Osteoblast (primary cell): ENCODE data around the gene CRADD. TPM values are rescaled to one million over a fixed set of nuclear protein-coding genes. Genes with fewer than 3 reads are reported as not detected.

Source experiments
- DNase-seq: peaks from one replicate; pipeline ENCODE4 v3.0.0; 2011; ENCODE audit warnings: low spot score, mixed read lengths; ENCODE audit not compliant: insufficient read length; ENCODE audit errors: missing footprints
- H2AFZ ChIP-seq: 2 replicates; pipeline ENCODE4 v1.6.0; 2011; ENCODE audit warnings: mild to moderate bottlenecking, low read length
- H3K27ac ChIP-seq: 2 replicates; pipeline ENCODE4 v1.5.1; 2011; ENCODE audit warnings: mild to moderate bottlenecking, low read depth, low read length, moderate library complexity
- H3K27me3 ChIP-seq: 2 replicates; pipeline ENCODE4 v1.6.0; 2012; ENCODE audit warnings: mild to moderate bottlenecking, control low read depth, inconsistent platforms, low read length, moderate library complexity; ENCODE audit not compliant: insufficient read depth
- H3K36me3 ChIP-seq: 2 replicates; pipeline ENCODE4 v1.5.1; 2011; ENCODE audit warnings: mild to moderate bottlenecking, low read length, control low read depth, moderate library complexity; ENCODE audit not compliant: insufficient read depth
- H3K4me1 ChIP-seq: 2 replicates; pipeline ENCODE4 v1.5.1; 2011; ENCODE audit warnings: mild to moderate bottlenecking, low read length, control low read depth, moderate library complexity; ENCODE audit not compliant: insufficient read depth
- H3K4me2 ChIP-seq: 2 replicates; pipeline ENCODE4 v1.6.0; 2011; ENCODE audit warnings: mild to moderate bottlenecking, low read length; ENCODE audit not compliant: insufficient read depth
- H3K4me3 ChIP-seq: fragments of 200-600 bp; sonication (generic); 3 replicates; pipeline ENCODE4 v1.5.1; 2012; ENCODE audit warnings: mild to moderate bottlenecking, low read length, inconsistent platforms; ENCODE audit not compliant: insufficient read depth
- H3K79me2 ChIP-seq: 2 replicates; pipeline ENCODE4 v1.6.0; 2012; ENCODE audit warnings: mild to moderate bottlenecking, low read length, control low read depth, inconsistent platforms; ENCODE audit not compliant: insufficient read depth
- H3K9me3 ChIP-seq: 2 replicates; pipeline ENCODE4 v1.5.1; 2011; ENCODE audit warnings: low read depth, low read length, control low read depth
- H4K20me1 ChIP-seq: 2 replicates; pipeline ENCODE4 v1.6.0; 2012; ENCODE audit warnings: mild to moderate bottlenecking, low read length, control low read depth; ENCODE audit not compliant: insufficient read depth
- total RNA-seq: library from RNA; depleted of rRNA; stranded (reverse); fragments of >200 nt; gene quantifications from 2 replicates; pipeline ENCODE4 v1.2.3, GENCODE V29; 2012
- TF ChIP-seq, protein P1 (sequence below): IDR thresholded peaks from 2 replicates; pipeline ENCODE4 v1.5.1; 2011; ENCODE audit warnings: mild to moderate bottlenecking, low read depth, low read length, moderate library complexity; ENCODE audit errors: extremely low read depth

CRADD gene
- total RNA-seq, 1 donor = 15.6 TPM

DNA sequence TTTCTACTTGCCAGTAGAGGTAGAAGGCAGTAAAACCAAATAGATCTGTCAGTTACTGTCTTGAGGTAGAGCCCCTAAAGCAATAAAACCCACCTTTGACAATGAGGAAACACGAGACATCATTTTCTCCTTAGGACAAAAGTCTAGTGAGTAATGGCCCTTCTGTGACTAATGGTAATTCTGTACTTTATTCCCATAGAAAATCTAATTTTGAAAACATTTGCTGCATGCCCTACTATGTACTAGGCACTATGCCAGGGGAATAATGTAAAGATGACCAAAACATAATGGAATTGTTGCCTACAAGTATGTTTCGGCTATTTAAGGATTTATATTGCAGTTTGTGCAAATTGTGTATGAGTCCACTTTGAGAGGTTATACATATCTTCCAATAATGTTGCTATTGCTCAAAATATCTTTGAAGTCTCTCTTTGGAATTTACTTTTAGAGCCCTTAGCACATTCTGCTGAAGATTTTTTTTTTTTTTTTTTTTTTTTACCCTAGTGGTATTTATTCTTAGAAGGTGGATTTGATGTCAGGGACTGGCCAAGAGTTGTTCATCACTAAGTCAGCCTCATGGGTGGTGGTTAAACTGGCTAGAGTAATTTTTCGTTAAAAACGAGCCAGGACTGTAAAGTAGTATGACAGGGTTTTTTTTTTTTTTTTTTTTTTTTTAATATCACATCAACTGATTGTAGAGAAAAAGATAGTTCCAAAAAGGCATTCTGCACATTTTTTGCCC, 109.7 kb downstream of the CRADD start:
- TF ChIP-seq, protein P1, sequence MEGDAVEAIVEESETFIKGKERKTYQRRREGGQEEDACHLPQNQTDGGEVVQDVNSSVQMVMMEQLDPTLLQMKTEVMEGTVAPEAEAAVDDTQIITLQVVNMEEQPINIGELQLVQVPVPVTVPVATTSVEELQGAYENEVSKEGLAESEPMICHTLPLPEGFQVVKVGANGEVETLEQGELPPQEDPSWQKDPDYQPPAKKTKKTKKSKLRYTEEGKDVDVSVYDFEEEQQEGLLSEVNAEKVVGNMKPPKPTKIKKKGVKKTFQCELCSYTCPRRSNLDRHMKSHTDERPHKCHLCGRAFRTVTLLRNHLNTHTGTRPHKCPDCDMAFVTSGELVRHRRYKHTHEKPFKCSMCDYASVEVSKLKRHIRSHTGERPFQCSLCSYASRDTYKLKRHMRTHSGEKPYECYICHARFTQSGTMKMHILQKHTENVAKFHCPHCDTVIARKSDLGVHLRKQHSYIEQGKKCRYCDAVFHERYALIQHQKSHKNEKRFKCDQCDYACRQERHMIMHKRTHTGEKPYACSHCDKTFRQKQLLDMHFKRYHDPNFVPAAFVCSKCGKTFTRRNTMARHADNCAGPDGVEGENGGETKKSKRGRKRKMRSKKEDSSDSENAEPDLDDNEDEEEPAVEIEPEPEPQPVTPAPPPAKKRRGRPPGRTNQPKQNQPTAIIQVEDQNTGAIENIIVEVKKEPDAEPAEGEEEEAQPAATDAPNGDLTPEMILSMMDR = no peak
- Histone ChIP-seq H4K20me1 (no peaks in the 10 kb centered on the region), H3K27me3 (no peaks in the 10 kb centered on the region), H3K9me3 (no peaks in the 10 kb centered on the region), H3K4me3 (no peak overlapping the region), H3K4me2 (peak overlapping the region; percentile 9), H3K36me3 (no peaks in the 10 kb centered on the region), H3K4me1 (peaks cover 71% of the 10 kb centered on the region), H2AFZ (no peak overlapping the region), H3K27ac (peak overlapping the region; percentile 98), H3K79me2 (peaks cover 17% of the 10 kb centered on the region)
- no peak for DNase-seq

GRCh38 chr12:93788853-93789252, 111.7 kb downstream of the CRADD start:
- Histone ChIP-seq H3K4me2 (no peak overlapping the region), H2AFZ (no peak overlapping the region), H3K9me3 (no peaks in the 10 kb centered on the region), H3K27ac (peak overlapping the region; percentile 98), H4K20me1 (no peaks in the 10 kb centered on the region), H3K27me3 (no peaks in the 10 kb centered on the region), H3K4me1 (peaks cover 68% of the 10 kb centered on the region), H3K79me2 (peaks cover 17% of the 10 kb centered on the region), H3K36me3 (no peaks in the 10 kb centered on the region), H3K4me3 (no peak overlapping the region)
- TF ChIP-seq, protein P1 = no peak
- DNase-seq = no peak

DNA sequence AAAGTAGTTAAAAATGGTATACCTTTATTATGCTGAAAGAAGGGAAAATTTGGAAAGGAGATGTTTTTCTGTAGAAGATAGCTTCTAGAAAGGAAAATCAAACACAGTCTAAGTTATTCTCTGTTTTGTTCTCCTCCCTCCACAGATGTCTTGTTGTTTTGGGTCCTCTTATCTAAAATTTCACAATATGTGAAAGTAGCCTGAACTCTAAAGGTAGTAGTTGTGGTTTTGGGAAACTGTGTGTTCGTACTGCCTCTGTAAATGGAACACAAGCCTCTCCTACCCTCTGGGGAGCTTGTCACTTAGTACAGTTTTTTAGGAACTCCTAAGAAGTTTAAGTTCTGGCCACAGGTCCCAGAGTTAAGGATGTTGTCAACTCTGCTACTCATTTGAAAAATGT, 112.6 kb downstream of the CRADD start:
- H3K36me3 ChIP-seq = no peaks in the 10 kb centered on the region
- H3K9me3 ChIP-seq = no peaks in the 10 kb centered on the region
- H3K27ac ChIP-seq = peak overlapping the region; percentile 98
- peaks cover 21% of the 10 kb centered on the region for H3K79me2 ChIP-seq
- peak overlapping the region; percentile 29 for H2AFZ ChIP-seq
- DNase-seq = no peak
- H3K4me3 ChIP-seq = no peak overlapping the region
- peak overlapping the region; percentile 40 for H3K4me2 ChIP-seq
- H3K4me1 ChIP-seq = peaks cover 63% of the 10 kb centered on the region
- TF ChIP-seq, protein P1 = no peak
- no peaks in the 10 kb centered on the region for H3K27me3 ChIP-seq
- no peaks in the 10 kb centered on the region for H4K20me1 ChIP-seq

DNA sequence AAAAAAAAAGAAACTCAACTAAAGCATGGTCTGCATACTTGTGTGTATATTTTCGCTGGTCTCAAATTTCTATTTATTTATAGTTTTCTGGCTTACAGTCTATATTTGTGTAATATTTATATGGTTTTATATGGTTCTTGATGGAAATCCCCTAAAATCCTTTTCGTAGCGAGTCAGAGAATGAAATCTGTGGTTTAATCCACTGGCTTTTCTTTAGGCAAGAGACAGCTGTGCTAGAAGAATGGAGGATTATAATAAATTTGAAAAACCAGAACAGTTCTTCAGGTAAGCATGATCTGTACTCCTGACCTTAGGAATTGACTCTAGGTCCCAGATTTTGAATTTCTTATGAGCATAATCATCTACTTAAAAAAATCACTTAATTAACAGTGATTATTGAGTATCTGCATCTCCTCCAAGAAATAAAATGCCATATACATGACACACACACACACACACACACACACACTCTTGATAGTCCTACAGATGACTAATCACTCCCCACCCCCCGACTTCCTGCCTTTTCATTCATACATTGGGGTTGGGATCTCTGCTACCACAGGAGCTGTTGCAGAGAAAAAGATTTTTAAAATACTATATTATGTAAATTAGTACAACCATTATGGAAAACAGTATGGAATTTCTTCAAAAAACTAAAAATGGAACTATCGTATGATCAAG, 113.4 kb downstream of the CRADD start:
- H3K79me2 ChIP-seq = peaks cover 21% of the 10 kb centered on the region
- peaks cover 56% of the 10 kb centered on the region for H3K4me1 ChIP-seq
- H3K4me2 ChIP-seq = no peak overlapping the region
- no peaks in the 10 kb centered on the region for H3K27me3 ChIP-seq
- peak overlapping the region; percentile 98 for H3K27ac ChIP-seq
- no peaks in the 10 kb centered on the region for H3K9me3 ChIP-seq
- DNase-seq = peak; percentile 17
- H3K36me3 ChIP-seq = no peaks in the 10 kb centered on the region
- H4K20me1 ChIP-seq = no peaks in the 10 kb centered on the region
- H2AFZ ChIP-seq = no peak overlapping the region
- no peak overlapping the region for H3K4me3 ChIP-seq
- TF ChIP-seq, protein P1 = no peak
